ENCODE measurements around the gene MEGF10.

The MEGF10 gene

GRCh38 chr5:127326976-127327755 lies 36.6 kb downstream of the MEGF10 start:
- DNase-seq (ENCODE audit: low spot score) = no peak

GRCh38 chr5:127330116-127330515 lies 39.5 kb downstream of the MEGF10 start:
- no peak for DNase-seq (ENCODE audit: low spot score)

GRCh38 chr5:127331890-127332649 lies 41.5 kb downstream of the MEGF10 start:
- no peak for DNase-seq (ENCODE audit: low spot score)

- DNase-seq (ENCODE audit: low spot score) = no peak
Measured at GRCh38 chr5:127333483-127333882, 42.9 kb downstream of the MEGF10 start.

DNA sequence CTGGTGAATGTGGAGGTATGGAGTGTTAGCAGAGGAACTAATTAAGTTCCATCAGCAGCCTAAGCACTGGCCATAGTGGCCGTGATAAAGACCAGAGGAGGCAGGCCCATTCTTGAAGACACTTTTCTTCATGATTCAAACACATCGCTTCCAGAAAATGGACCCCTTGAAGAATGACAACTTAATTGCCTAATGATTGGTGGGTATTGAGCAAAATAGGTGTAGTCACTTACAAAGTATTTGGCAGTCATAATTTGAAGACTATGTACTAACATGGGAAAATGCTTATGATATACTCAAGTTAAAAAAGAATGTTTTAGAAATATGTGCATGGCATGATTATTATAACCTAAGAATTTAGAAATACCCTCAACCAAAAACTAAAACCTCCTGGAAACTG lies 44.8 kb downstream of the MEGF10 start:
- no peak for DNase-seq (ENCODE audit: low spot score)

DNA sequence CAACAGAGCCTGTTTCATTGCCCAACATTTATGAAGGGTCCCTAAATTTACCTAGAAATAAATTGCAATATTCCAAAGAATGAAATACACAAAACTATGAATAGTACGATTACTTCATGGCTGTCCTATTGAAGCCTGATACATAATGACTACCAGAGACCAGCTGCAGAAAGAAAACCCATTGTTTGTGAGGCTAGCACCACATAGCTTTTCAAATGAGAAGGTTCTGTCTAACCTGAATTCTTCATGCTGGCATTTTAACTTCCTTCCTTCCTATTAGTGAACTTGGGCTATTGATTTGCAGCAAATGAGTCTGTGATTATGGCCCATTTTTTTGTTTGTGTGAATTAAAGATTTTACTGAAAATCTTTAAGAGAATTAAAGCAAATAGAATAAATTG lies 47.3 kb downstream of the MEGF10 start:
- no peak for DNase-seq (ENCODE audit: low spot score)

- DNase-seq (ENCODE audit: low spot score) = no peak
Measured at GRCh38 chr5:127338501-127338900, 47.9 kb downstream of the MEGF10 start.

DNA sequence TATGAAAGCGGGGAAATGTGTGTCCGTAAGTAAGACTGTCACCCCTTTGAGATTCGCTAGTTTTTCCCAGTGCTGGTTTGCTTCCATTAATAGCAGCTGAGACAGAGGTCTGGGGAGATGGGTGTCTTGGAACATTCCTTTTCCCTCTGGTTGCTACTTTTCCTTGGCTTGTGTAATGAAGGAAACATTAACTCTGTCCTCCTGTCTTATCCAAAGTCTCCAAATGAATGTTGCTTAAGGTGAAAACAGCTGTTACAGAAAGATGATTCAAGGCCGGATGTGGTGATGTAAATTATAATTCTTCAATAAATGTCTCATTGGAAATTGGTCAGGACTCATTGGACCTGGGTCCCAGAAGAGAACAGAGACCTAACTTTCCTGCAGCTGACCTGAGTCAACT lies 50.0 kb downstream of the MEGF10 start:
- DNase-seq (ENCODE audit: low spot score) = no peak

- DNase-seq (ENCODE audit: low spot score) = no peak
Measured at GRCh38 chr5:127342364-127342763, 51.8 kb downstream of the MEGF10 start.

- DNase-seq (ENCODE audit: low spot score) = no peak
Measured at GRCh38 chr5:127343313-127343712, 52.7 kb downstream of the MEGF10 start.

DNA sequence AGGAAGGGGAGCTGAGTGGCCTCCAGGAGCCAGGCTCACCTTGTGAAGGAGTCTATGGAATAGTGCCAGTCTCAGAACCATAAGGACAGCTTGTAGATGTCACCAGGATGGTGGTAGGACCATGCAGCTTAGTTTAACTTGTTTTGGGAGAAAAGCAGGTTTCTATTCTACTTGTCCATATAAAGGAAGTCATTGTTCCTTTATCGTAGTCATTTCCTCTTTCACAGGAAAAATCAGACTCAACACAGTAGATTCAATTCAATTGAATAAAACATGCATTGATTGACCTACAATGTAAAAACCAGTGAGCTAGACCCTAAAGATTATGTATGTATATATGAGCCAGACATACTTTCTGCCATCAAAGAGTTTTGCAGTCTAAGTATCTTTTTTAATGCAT lies 53.3 kb downstream of the MEGF10 start:
- DNase-seq (ENCODE audit: low spot score) = no peak

DNA sequence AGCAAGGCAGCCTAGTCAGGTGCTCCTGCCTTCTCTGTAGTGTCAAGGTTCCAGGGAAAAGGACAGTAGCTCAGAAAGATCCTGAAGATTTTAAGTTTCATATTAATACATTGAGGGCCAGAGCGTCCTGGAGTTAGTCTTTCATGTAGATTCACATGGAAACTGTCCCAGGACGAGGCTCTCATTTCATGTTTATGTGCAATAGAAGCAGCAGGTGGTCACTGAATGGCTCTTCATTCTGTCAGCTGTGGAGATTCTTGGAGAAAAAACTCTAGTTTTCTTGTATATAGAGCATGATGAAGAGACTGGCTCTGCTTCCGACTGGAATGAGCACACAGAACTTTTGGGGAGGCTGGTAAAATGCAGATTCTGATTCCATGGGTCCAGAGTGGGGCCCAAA lies 54.3 kb downstream of the MEGF10 start:
- DNase-seq (ENCODE audit: low spot score) = no peak

DNA sequence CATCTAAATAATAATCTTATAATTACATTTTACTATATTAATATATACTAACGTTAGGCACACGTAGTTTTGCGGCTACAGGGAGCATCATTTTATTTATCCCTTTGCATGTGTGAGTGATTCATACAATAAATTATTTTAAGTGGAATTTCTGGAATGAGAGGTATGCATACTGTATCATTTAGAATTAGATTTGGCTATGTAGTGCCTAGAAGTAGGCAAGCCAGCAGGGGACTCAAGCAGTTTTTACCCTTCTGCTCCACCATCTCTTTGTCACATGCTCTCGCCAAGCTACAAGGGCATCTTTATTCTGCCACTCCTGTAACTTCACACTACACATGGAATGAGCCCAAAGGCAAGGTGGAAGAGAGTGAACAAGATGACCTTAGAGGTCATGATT lies 60.8 kb downstream of the MEGF10 start:
- DNase-seq (ENCODE audit: low spot score) = no peak

DNA sequence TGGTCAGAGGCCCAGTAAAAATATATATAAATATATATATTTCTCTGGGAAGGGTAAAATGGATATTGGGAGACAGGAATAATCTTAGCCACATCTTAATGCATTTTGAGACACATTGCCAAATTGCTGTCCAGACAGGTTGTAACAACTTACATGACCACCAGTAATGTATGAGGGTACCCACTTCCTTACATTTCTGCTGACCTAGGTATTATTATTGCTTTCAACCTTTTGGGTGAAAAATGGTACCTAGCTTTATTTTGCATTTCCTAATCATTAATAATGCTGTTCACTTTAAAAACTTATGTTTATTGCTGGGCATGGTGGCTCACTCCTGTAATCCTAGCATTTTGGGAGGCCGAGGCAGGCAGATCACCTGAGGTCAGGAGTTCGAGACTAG lies 61.5 kb downstream of the MEGF10 start:
- DNase-seq (ENCODE audit: low spot score) = no peak

- no peak for DNase-seq (ENCODE audit: low spot score)
Measured at GRCh38 chr5:127353327-127353726, 62.7 kb downstream of the MEGF10 start.

DNA sequence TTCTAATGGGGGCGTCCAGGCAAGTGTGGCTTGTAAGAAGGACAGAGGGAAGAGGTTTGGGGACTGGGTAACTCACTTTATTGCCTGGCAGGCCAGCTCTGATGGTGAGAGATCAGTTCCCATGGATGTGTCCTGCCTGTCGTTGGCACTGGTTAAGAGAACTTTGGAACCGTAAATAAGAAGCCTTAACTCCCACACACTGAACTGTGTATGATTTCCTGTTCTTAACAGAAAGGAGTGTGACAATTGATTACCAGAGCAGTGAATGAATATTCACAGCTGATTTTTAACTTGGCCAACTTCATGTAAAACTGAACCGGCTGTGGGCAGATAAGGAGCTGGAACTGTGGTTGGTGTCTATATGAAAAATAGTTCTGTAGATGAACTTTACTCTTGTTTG lies 63.2 kb downstream of the MEGF10 start:
- DNase-seq (ENCODE audit: low spot score) = no peak

- no peak for DNase-seq (ENCODE audit: low spot score)
Measured at GRCh38 chr5:127355337-127355736, 64.7 kb downstream of the MEGF10 start.

DNA sequence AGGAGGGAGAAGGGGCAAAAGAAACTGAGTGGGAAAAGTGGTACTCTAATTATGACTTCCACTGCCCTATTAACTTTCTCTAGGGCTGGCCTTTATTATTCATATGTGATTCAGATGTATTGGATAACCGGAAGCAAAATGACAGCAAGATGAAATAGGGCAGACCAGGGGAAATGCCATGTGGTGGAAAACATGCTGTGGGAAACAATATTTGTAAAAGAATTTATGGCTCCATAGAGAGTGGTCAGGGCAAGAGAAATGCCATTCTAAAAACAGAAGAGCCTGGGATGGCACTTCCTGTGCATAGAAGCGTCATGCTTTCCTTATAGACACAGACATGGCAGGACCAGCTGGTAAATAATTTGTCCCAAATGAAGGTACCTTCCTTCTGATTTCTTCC lies 67.7 kb downstream of the MEGF10 start:
- DNase-seq (ENCODE audit: low spot score) = peak; percentile 31

DNA sequence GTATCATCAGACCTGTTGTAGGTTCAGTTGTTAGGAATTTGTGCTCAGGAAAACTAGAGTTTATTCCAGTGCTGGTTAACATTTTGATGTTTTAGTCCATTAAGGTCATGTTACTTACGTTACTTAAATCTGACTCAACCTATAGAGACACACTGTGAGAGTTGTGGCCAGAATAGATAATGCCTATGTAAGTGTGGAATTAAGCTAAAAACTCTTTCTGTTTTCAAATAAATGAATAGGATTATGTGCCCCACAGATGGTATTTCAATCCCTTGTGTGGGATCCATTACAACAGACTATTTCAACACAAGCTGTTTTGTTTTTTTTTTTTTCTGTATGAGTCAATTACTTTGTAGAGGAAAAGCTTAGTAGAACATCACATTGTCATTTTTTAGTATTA lies 68.1 kb downstream of the MEGF10 start:
- peak; percentile 33 for DNase-seq (ENCODE audit: low spot score)

DNA sequence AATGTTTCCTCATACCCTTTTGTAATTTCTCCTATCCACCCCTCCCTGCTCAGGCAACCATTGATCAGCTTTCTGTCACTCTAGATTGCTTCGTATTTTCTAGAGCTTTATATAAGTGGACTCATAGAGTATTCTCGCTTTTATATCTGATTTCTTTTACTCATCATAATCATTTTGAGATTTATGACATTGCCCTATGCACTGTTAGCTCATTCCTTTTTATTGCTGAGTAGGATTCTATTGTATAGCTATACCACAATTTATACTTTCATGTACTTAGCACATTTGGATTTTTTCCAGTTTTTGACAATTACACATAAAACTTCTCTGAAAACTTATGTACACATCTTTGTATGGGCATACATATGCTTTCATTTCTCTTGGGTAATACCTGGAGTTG lies 68.9 kb downstream of the MEGF10 start:
- no peak for DNase-seq (ENCODE audit: low spot score)

- no peak for DNase-seq (ENCODE audit: low spot score)
Measured at GRCh38 chr5:127363403-127363802, 72.8 kb downstream of the MEGF10 start.

GRCh38 chr5:127367029-127367428 lies 76.4 kb downstream of the MEGF10 start:
- DNase-seq (ENCODE audit: low spot score) = no peak

DNA sequence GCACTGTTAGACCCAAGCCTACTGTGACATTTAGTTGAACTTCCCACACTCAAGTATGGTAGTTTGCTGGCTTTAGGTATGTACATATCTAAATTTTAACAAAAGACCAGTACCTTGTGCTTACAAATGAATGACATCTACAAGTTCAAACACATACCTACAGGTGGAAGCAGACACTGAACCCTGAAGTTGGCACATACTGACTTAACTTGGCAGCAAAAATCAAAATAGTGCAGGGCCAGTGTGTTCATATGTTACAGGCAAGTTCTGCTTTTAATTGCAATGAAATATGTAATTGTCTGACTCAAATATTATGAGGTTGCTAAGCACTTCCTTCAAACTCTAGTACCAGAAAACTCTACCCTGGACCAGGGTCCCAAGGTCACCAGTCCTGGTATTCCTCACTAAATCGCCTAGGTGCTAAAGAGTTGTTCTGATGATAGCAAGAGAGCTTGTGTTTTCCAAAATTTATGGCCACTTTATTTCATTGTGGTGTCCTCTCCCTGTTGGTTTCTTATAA lies 77.4 kb downstream of the MEGF10 start:
- no peak for DNase-seq (ENCODE audit: low spot score)

Data from AG08395 (cell line).